Subcutaneous abdominal adipose tissue (tissue), 5 donors: ENCODE data around the gene PYCARD.

Experiments used
- H3K27ac ChIP-seq: one replicate; pipeline ENCODE4 v1.7.0; 2013; ENCODE audit warnings: low read depth, mild to moderate bottlenecking, inconsistent platforms, low read length, moderate library complexity
- H3K27me3 ChIP-seq, 5 donors: one replicate each; pipeline ENCODE4 v1.7.0; 2013; ENCODE audit warnings: low read length in 5 of 5, inconsistent platforms in 1 of 5; ENCODE audit not compliant: control insufficient read depth in 5 of 5, insufficient read depth in 4 of 5
- H3K36me3 ChIP-seq, 5 donors: one replicate each; pipeline ENCODE4 v1.7.0; 2013; ENCODE audit warnings: low read length in 5 of 5; ENCODE audit not compliant: control insufficient read depth in 5 of 5, insufficient read depth in 5 of 5
- H3K4me1 ChIP-seq, 5 donors: one replicate each; pipeline ENCODE4 v1.7.0; 2013; ENCODE audit warnings: low read length in 5 of 5, mild to moderate bottlenecking in 3 of 5, moderate library complexity in 1 of 5; ENCODE audit not compliant: control insufficient read depth in 5 of 5, insufficient read depth in 5 of 5
- H3K4me3 ChIP-seq, 5 donors: one replicate each; pipeline ENCODE4 v1.7.0; 2013; ENCODE audit warnings: low read length in 5 of 5, low read depth in 1 of 5
- H3K9ac ChIP-seq, 5 donors: one replicate each; pipeline ENCODE4 v1.7.0; 2013; ENCODE audit warnings: low read length in 5 of 5, mild to moderate bottlenecking in 4 of 5, moderate library complexity in 3 of 5
- H3K9me3 ChIP-seq, 5 donors: one replicate each; pipeline ENCODE4 v1.7.0; 2013; ENCODE audit warnings: low read length in 5 of 5; ENCODE audit not compliant: control insufficient read depth in 5 of 5
- donor health status: healthy.
- donor health status: healthy.
- donor health status: healthy.
- donor health status: healthy.
- donor health status: healthy.

PYCARD gene

DNA sequence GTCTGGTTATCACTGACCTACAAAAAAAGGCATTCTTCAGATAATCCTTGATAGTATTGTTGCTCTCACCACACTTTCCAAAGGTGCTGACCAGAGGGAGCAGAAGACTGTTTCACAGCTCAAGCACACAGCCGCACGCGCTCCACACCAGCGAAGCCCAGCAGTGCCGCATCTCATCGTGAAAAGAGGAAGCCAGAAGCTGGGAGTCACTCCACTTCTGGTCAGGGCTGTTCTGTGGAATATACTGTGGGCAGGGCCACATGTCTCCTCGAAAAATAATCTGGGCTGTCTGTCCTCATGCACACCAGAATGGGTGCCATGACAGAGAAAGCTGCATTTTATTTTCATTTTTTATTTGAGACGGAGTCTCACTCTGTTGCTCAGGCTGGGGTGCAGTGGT lies 45.4 kb downstream of the PYCARD start:
- H3K36me3 ChIP-seq = no peaks in the 10 kb centered on the region
- no peaks in the 10 kb centered on the region for H3K9me3 ChIP-seq
- no peak overlapping the region for H3K4me3 ChIP-seq
- H3K27ac ChIP-seq = no peak overlapping the region
- no peaks in the 10 kb centered on the region for H3K4me1 ChIP-seq
- H3K9ac ChIP-seq = no peak overlapping the region
- peaks cover 0 to 3% (median 0%) of the 10 kb centered on the region in 5 donors for H3K27me3 ChIP-seq
